HAP-1 (cell line): Measurements from ENCODE around the gene OOSP3.

Experiments
- DNase-seq, 2 experiments: peaks; one replicate each; pipeline ENCODE4 v3.0.0-alpha.2; 2016 to 2020; ENCODE audit warnings: low spot score in 2 of 2
- H3K27me3 ChIP-seq: fragments of 250-450 bp; sonication (Bioruptor Pico); 2 replicates; pipeline ENCODE4 v1.5.1; 2020; ENCODE audit warnings: low read depth, mild to moderate bottlenecking, moderate library complexity
- H3K36me3 ChIP-seq: fragments of 250-450 bp; sonication (Bioruptor Pico); replicated peaks from 2 replicates; pipeline ENCODE4 v1.5.1; 2020; ENCODE audit warnings: mild to moderate bottlenecking
- H3K4me1 ChIP-seq: fragments of 250-450 bp; sonication (Bioruptor Pico); 2 replicates; pipeline ENCODE4 v1.5.1; 2020; ENCODE audit warnings: mild to moderate bottlenecking
- H3K4me3 ChIP-seq: fragments of 250-450 bp; sonication (Bioruptor Pico); 2 replicates; pipeline ENCODE4 v1.5.1; 2020; ENCODE audit warnings: mild to moderate bottlenecking, moderate library complexity
- H3K9me3 ChIP-seq: fragments of 250-450 bp; sonication (Bioruptor Pico); 2 replicates; pipeline ENCODE4 v1.5.1; 2020; ENCODE audit warnings: mild to moderate bottlenecking, moderate library complexity
- in situ Hi-C: fragments of 300-500 bp; cut with MboI; formaldehyde crosslinking; loops from 3 replicates; pipeline ENCODE4 v1.14.3; 2020; ENCODE audit warnings: low sequenced_read_pairs, inconsistent platforms, mixed read lengths

Gene OOSP3

DNA sequence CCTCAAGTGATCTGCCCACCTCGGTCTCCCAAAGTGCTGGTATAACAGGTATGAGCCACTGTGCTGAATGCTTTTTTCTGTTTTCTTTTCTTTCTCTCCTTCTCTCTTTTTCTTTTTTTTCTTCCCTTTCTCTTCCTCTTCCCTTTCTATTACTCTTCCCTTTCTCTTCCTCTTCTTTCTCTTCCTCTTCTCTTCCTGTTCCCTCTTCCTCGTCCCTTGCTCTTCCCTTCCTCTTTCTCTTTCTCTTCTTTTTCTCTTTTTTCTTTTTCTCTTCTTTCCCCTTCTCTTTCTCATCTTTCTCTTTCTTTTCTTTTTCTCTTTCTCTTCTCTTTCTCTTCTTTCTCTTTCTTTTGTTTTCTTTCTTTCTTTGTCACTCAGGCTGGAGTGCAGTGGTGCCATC, 60.9 kb downstream of the OOSP3 start:
- Histone ChIP-seq H3K27me3 (no peaks in the 10 kb centered on the region), H3K4me1 (peaks cover 4% of the 10 kb centered on the region; the same call in 1 of the 2 replicates), H3K9me3 (no peaks in the 10 kb centered on the region), H3K4me3 (no peak overlapping the region), H3K36me3 (no peaks in the 10 kb centered on the region)
- no peak for DNase-seq
- in situ Hi-C loops: no loop called here

DNA sequence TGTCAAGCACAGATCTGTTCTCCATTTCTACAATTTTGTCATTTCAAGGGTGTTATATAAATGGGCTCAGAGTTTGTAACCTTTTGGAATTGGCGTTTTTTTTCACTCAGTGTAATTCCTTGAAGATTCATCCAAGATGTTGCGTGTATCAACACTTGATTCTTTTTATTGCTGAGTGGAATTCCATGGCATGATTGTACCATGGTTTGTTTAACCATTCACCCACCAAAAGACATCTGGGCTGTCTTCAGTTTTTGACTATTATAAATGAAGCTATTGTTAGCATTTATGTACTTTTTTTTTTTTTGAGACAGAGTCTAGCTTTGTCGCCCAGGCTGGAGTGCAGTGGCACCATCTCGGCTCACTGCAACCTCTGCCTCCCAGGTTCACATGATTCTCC, 62.5 kb downstream of the OOSP3 start:
- no peak overlapping the region for H3K4me3 ChIP-seq
- no peak for DNase-seq
- H3K27me3 ChIP-seq: no peaks in the 10 kb centered on the region
- no peaks in the 10 kb centered on the region for H3K36me3 ChIP-seq
- H3K9me3 ChIP-seq: no peaks in the 10 kb centered on the region
- H3K4me1 ChIP-seq: peaks cover 6% of the 10 kb centered on the region; the same call in 1 of the 2 replicates
- in situ Hi-C loops: no loop called here

DNA sequence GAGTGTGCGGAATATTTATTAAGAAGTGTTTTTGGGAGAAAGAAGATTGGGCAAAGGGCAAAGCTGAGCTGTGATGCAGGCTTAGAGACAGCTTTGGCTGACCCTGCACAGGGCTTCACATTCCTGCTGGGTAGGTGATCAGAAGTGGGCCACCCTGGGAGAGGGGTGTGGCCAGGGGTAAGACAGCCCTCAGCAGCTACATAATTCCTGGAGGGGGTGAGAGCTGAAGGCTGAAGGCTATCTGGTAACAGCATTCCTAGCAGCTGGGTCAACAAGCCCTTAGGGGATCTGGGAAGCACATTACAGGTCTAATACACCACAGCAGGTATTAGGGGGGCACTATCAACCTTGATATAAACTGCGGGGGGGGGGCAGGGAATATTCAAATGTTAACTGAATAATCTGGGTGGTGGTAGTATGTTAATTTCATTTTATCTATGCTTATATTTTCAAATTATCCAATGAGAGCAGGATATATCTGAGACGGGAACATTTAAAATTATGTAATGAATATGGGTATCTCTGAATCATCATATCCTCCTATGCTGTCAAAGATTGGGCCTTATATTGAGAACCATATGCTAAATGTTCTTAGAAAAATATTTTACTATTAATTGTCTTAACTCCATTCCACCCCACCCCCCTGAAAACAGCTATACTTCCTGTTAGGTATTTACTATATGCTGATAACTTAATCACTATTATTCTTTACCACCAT, 65.6 kb downstream of the OOSP3 start:
- H3K36me3 ChIP-seq: no peaks in the 10 kb centered on the region
- peak in 1 of 2 experiments; percentile 10 for DNase-seq
- in situ Hi-C loops: no loop called here
- no peaks in the 10 kb centered on the region for H3K9me3 ChIP-seq
- no peaks in the 10 kb centered on the region for H3K27me3 ChIP-seq
- no peak overlapping the region for H3K4me3 ChIP-seq
- H3K4me1 ChIP-seq: peaks cover 6% of the 10 kb centered on the region; the same call in 1 of the 2 replicates

DNA sequence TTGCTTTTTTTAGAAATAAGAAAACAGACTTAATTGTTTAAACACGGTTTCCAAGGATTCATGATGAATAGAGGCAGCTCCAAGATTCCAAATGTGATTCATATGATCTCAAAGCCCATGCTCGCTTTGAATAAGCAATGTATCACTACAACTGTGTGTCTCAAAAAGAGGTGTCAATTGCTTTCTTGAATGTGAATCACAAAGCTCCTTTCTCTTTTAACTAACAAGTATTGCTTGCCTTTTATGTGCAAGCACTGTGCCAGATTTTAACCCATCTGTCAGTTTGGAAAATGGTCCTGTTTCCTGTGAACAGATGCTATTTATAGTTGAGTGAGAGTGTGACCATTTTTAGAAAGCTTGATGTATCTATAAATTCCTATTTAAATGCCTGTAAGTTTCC, 66.1 kb downstream of the OOSP3 start:
- in situ Hi-C loops: no loop called here
- Histone ChIP-seq H3K4me1 (peaks cover 6% of the 10 kb centered on the region; the same call in 1 of the 2 replicates), H3K9me3 (no peaks in the 10 kb centered on the region), H3K4me3 (no peak overlapping the region), H3K27me3 (no peaks in the 10 kb centered on the region), H3K36me3 (no peaks in the 10 kb centered on the region)
- DNase-seq: peak; percentile 7 to 42
